Measurements from ENCODE around the gene PPP1CA.
"Not testable (repeated sequence)": the region's sequence is repeated elsewhere in the genome, so short reads cannot be mapped to it uniquely, and the experiment has no call there.

The PPP1CA gene

GRCh38 chr11:67405688-67406339 is 4.2 kb upstream of the PPP1CA start:
- Histone ChIP-seq H3K9me3 (ENCODE audit: low read length) (no peaks in the 10 kb centered on the region), H3K27ac (ENCODE audit: low read depth, low read length) (no peak overlapping the region), H3K9ac (ENCODE audit: low read length) (no peak overlapping the region), H3K36me3 (ENCODE audit: insufficient read depth, low read length) (no peaks in the 10 kb centered on the region), H3K4me3 (ENCODE audit: low read depth in 1 of 2, low read length in 2 of 2) (no peak overlapping the region), H3K27me3 (ENCODE audit: control insufficient read depth in 1 of 2, insufficient read depth in 2 of 2, low read length in 2 of 2) (peaks cover 10 to 63% of the 10 kb centered on the region in 2 donors), H3K4me1 (ENCODE audit: insufficient read depth, low read length) (peaks cover 6% of the 10 kb centered on the region)

- H3K9ac ChIP-seq (ENCODE audit: low read length), result no peak overlapping the region
- H3K27ac ChIP-seq (ENCODE audit: low read depth, low read length), result no peak overlapping the region
- H3K36me3 ChIP-seq (ENCODE audit: insufficient read depth, low read length), result no peaks in the 10 kb centered on the region
- H3K27me3 ChIP-seq (ENCODE audit: control insufficient read depth in 1 of 2, insufficient read depth in 2 of 2, low read length in 2 of 2), result peaks cover 7 to 57% of the 10 kb centered on the region in 2 donors
- no peaks in the 10 kb centered on the region for H3K9me3 ChIP-seq (ENCODE audit: low read length)
- H3K4me3 ChIP-seq (ENCODE audit: low read depth in 1 of 2, low read length in 2 of 2), result no peak overlapping the region
- peaks cover 12% of the 10 kb centered on the region for H3K4me1 ChIP-seq (ENCODE audit: insufficient read depth, low read length)
Observed at GRCh38 chr11:67405196-67405567, 3.5 kb upstream of the PPP1CA start.

- H3K4me1 ChIP-seq (ENCODE audit: insufficient read depth, low read length), result peaks cover 15% of the 10 kb centered on the region
- H3K4me3 ChIP-seq (ENCODE audit: low read depth in 1 of 2, low read length in 2 of 2), result no peak overlapping the region
- H3K9me3 ChIP-seq (ENCODE audit: low read length), result no peaks in the 10 kb centered on the region
- H3K9ac ChIP-seq (ENCODE audit: low read length), result no peak overlapping the region
- no peaks in the 10 kb centered on the region for H3K36me3 ChIP-seq (ENCODE audit: insufficient read depth, low read length)
- peaks cover 1 to 52% of the 10 kb centered on the region in 2 donors for H3K27me3 ChIP-seq (ENCODE audit: control insufficient read depth in 1 of 2, insufficient read depth in 2 of 2, low read length in 2 of 2)
- no peak overlapping the region for H3K27ac ChIP-seq (ENCODE audit: low read depth, low read length)
Observed at GRCh38 chr11:67404515-67405195, 3.0 kb upstream of the PPP1CA start.

- Histone ChIP-seq H3K27me3 (ENCODE audit: control insufficient read depth in 1 of 2, insufficient read depth in 2 of 2, low read length in 2 of 2) (peaks cover 0 to 37% of the 10 kb centered on the region in 2 donors), H3K36me3 (ENCODE audit: insufficient read depth, low read length) (peaks cover 14% of the 10 kb centered on the region), H3K4me1 (ENCODE audit: insufficient read depth, low read length) (peaks cover 23% of the 10 kb centered on the region)
- H3K9ac ChIP-seq (ENCODE audit: low read length); H3K4me3 ChIP-seq (ENCODE audit: low read depth in 1 of 2, low read length in 2 of 2); H3K27ac ChIP-seq (ENCODE audit: low read depth, low read length); H3K9me3 ChIP-seq (ENCODE audit: low read length): not testable (repeated sequence)
Observed at GRCh38 chr11:67403085-67403484, 1.4 kb upstream of the PPP1CA start.

GRCh38 chr11:67402192-67402839 is 658 bp upstream of the PPP1CA start:
- peak overlapping the region; percentile 53 for H3K27ac ChIP-seq (ENCODE audit: low read depth, low read length)
- peaks cover 0 to 35% of the 10 kb centered on the region in 2 donors for H3K27me3 ChIP-seq (ENCODE audit: control insufficient read depth in 1 of 2, insufficient read depth in 2 of 2, low read length in 2 of 2)
- peaks cover 22% of the 10 kb centered on the region for H3K36me3 ChIP-seq (ENCODE audit: insufficient read depth, low read length)
- not testable (repeated sequence) for H3K9ac ChIP-seq (ENCODE audit: low read length); H3K9me3 ChIP-seq (ENCODE audit: low read length)
- peak overlapping the region; percentile 21 to 66 for H3K4me3 ChIP-seq (ENCODE audit: low read depth in 1 of 2, low read length in 2 of 2)
- H3K4me1 ChIP-seq (ENCODE audit: insufficient read depth, low read length), result peaks cover 23% of the 10 kb centered on the region

- peaks cover 0 to 22% of the 10 kb centered on the region in 2 donors for H3K27me3 ChIP-seq (ENCODE audit: control insufficient read depth in 1 of 2, insufficient read depth in 2 of 2, low read length in 2 of 2)
- peaks cover 23% of the 10 kb centered on the region for H3K4me1 ChIP-seq (ENCODE audit: insufficient read depth, low read length)
- H3K36me3 ChIP-seq (ENCODE audit: insufficient read depth, low read length), result peaks cover 22% of the 10 kb centered on the region
- H3K4me3 ChIP-seq (ENCODE audit: low read depth in 1 of 2, low read length in 2 of 2), result peak overlapping the region; percentile 66 to 81
- H3K27ac ChIP-seq (ENCODE audit: low read depth, low read length), result peak overlapping the region; percentile 97
- peak overlapping the region; percentile 79 for H3K9ac ChIP-seq (ENCODE audit: low read length)
- no peaks in the 10 kb centered on the region for H3K9me3 ChIP-seq (ENCODE audit: low read length)
Observed at GRCh38 chr11:67400942-67401494, 640 bp downstream of the PPP1CA start.

GRCh38 chr11:67400251-67400941 is 1.3 kb downstream of the PPP1CA start:
- Histone ChIP-seq H3K4me1 (ENCODE audit: insufficient read depth, low read length) (peaks cover 23% of the 10 kb centered on the region), H3K27ac (ENCODE audit: low read depth, low read length) (peak overlapping the region; percentile 97), H3K9me3 (ENCODE audit: low read length) (no peaks in the 10 kb centered on the region), H3K4me3 (ENCODE audit: low read depth in 1 of 2, low read length in 2 of 2) (peak overlapping the region; percentile 66 to 81), H3K36me3 (ENCODE audit: insufficient read depth, low read length) (peaks cover 22% of the 10 kb centered on the region), H3K27me3 (ENCODE audit: control insufficient read depth in 1 of 2, insufficient read depth in 2 of 2, low read length in 2 of 2) (peaks cover 0 to 16% of the 10 kb centered on the region in 2 donors), H3K9ac (ENCODE audit: low read length) (peak overlapping the region; percentile 79)

GRCh38 chr11:67398661-67399563 is 2.7 kb downstream of the PPP1CA start:
- H3K4me3 ChIP-seq (ENCODE audit: low read depth in 1 of 2, low read length in 2 of 2), result no peak overlapping the region
- H3K27ac ChIP-seq (ENCODE audit: low read depth, low read length), result no peak overlapping the region

GRCh38 chr11:67397986-67398660 is 3.5 kb downstream of the PPP1CA start:
- H3K4me1 ChIP-seq (ENCODE audit: insufficient read depth, low read length), result peaks cover 23% of the 10 kb centered on the region
- H3K9me3 ChIP-seq (ENCODE audit: low read length), result no peaks in the 10 kb centered on the region
- no peak overlapping the region for H3K9ac ChIP-seq (ENCODE audit: low read length)
- H3K27ac ChIP-seq (ENCODE audit: low read depth, low read length), result no peak overlapping the region
- H3K27me3 ChIP-seq (ENCODE audit: control insufficient read depth in 1 of 2, insufficient read depth in 2 of 2, low read length in 2 of 2), result no peaks in the 10 kb centered on the region
- no peak overlapping the region for H3K4me3 ChIP-seq (ENCODE audit: low read depth in 1 of 2, low read length in 2 of 2)
- peaks cover 22% of the 10 kb centered on the region for H3K36me3 ChIP-seq (ENCODE audit: insufficient read depth, low read length)

More at GRCh38 chr11:67398661-67399563, 2.7 kb downstream of the PPP1CA start:
- no peaks in the 10 kb centered on the region for H3K9me3 ChIP-seq (ENCODE audit: low read length)
- peaks cover 0 to 2% of the 10 kb centered on the region in 2 donors for H3K27me3 ChIP-seq (ENCODE audit: control insufficient read depth in 1 of 2, insufficient read depth in 2 of 2, low read length in 2 of 2)
- peaks cover 22% of the 10 kb centered on the region for H3K36me3 ChIP-seq (ENCODE audit: insufficient read depth, low read length)
- H3K4me1 ChIP-seq (ENCODE audit: insufficient read depth, low read length), result peaks cover 23% of the 10 kb centered on the region
- H3K9ac ChIP-seq (ENCODE audit: low read length), result no peak overlapping the region

- no peak overlapping the region for H3K27ac ChIP-seq (ENCODE audit: low read depth, low read length)
- H3K36me3 ChIP-seq (ENCODE audit: insufficient read depth, low read length), result peaks cover 22% of the 10 kb centered on the region
- peaks cover 26% of the 10 kb centered on the region for H3K4me1 ChIP-seq (ENCODE audit: insufficient read depth, low read length)
- no peaks in the 10 kb centered on the region for H3K9me3 ChIP-seq (ENCODE audit: low read length)
- H3K9ac ChIP-seq (ENCODE audit: low read length), result no peak overlapping the region
- no peak overlapping the region for H3K4me3 ChIP-seq (ENCODE audit: low read depth in 1 of 2, low read length in 2 of 2)
- no peaks in the 10 kb centered on the region for H3K27me3 ChIP-seq (ENCODE audit: control insufficient read depth in 1 of 2, insufficient read depth in 2 of 2, low read length in 2 of 2)
Observed at GRCh38 chr11:67397536-67397935, 4.1 kb downstream of the PPP1CA start.

Data from muscle layer of colon (tissue), 2 donors.